ENCODE results near the gene FAM161B. TPM values are rescaled to one million over a fixed set of nuclear protein-coding genes. Genes with fewer than 3 reads are reported as not detected.
"Not testable (repeated sequence)": the region's sequence is repeated elsewhere in the genome, so short reads cannot be mapped to it uniquely, and the experiment has no call there.

Gene FAM161B
- polyA plus RNA-seq: 1 to 10 TPM; 1.3 to 2.7 (median 2.0) TPM

- peak within 1 kb of the TSS; percentile 80 for H3K27ac ChIP-seq (ENCODE audit: low read depth, low read length)
- WGBS, 3 donors: 0 to 1% (median 0%) methylated on average over 70 of the region's 70 CpGs
Measured at GRCh38 chr14:73949752-73950734, at the start of gene FAM161B, which contains the start of gene COQ6. FAM161B (minus strand) TSS chr14:73950094; CDS start chr14:73950026, 68 bp downstream. COQ6 (plus strand) TSS chr14:73950302; CDS start chr14:73950333, 31 bp downstream.

- no peak overlapping the region for H3K27ac ChIP-seq (ENCODE audit: low read depth, low read length)
- WGBS, 3 donors: 72 to 84% (median 78%) methylated on average over 2 of the region's 2 CpGs
Measured at GRCh38 chr14:73998726-73999125, 48.8 kb upstream of the FAM161B start.

- WGBS, 3 donors: 37 to 84% (median 77%) methylated on average over 7 of the region's 7 CpGs
- H3K27ac ChIP-seq (ENCODE audit: low read depth, low read length): no peak overlapping the region
Measured at GRCh38 chr14:73997944-73998447, 48.1 kb upstream of the FAM161B start.

GRCh38 chr14:73997108-73997943, 47.4 kb upstream of the FAM161B start:
- WGBS, 3 donors: 87 to 97% (median 88%) methylated on average over 1 of the region's 1 CpG
- H3K27ac ChIP-seq (ENCODE audit: low read depth, low read length): no peak overlapping the region

- no peak overlapping the region for H3K27ac ChIP-seq (ENCODE audit: low read depth, low read length)
- 21 to 77% (median 62%) methylated on average over 2 of the region's 2 CpGs for WGBS, 3 donors
Measured at GRCh38 chr14:73996731-73997107, 46.8 kb upstream of the FAM161B start.

- no peak overlapping the region for H3K27ac ChIP-seq (ENCODE audit: low read depth, low read length)
- 72 to 92% (median 87%) methylated on average over 8 of the region's 8 CpGs for WGBS, 3 donors
Measured at GRCh38 chr14:73995977-73996378, 46.1 kb upstream of the FAM161B start.

GRCh38 chr14:73994926-73995325, 45.0 kb upstream of the FAM161B start:
- not testable (repeated sequence) for H3K27ac ChIP-seq (ENCODE audit: low read depth, low read length)
- 88 to 97% (median 91%) methylated on average over 7 of the region's 7 CpGs for WGBS, 3 donors

- no peak overlapping the region for H3K27ac ChIP-seq (ENCODE audit: low read depth, low read length)
- 55 to 73% (median 69%) methylated on average over 4 of the region's 4 CpGs for WGBS, 3 donors
Measured at GRCh38 chr14:73991092-73991491, 41.2 kb upstream of the FAM161B start.

- 75 to 87% (median 81%) methylated on average over 5 of the region's 7 CpGs for WGBS, 3 donors
Measured at GRCh38 chr14:73988656-73989055, 38.8 kb upstream of the FAM161B start.

GRCh38 chr14:73988065-73988464, 38.2 kb upstream of the FAM161B start:
- no peak overlapping the region for H3K27ac ChIP-seq (ENCODE audit: low read depth, low read length)
- WGBS, 3 donors: 77 to 98% (median 94%) methylated on average over 3 of the region's 3 CpGs

More at GRCh38 chr14:73988656-73989055, 38.8 kb upstream of the FAM161B start:
- not testable (repeated sequence) for H3K27ac ChIP-seq (ENCODE audit: low read depth, low read length)

GRCh38 chr14:73977896-73978295, 28.0 kb upstream of the FAM161B start:
- no peak overlapping the region for H3K27ac ChIP-seq (ENCODE audit: low read depth, low read length)
- WGBS, 3 donors: 50 to 56% (median 56%) methylated on average over 4 of the region's 4 CpGs

- WGBS, 3 donors: 84 to 88% (median 87%) methylated on average over 6 of the region's 6 CpGs
- H3K27ac ChIP-seq (ENCODE audit: low read depth, low read length): no peak overlapping the region
Measured at GRCh38 chr14:73976125-73976524, 26.2 kb upstream of the FAM161B start.

GRCh38 chr14:73973497-73973896, 23.6 kb upstream of the FAM161B start:
- no peak overlapping the region for H3K27ac ChIP-seq (ENCODE audit: low read depth, low read length)
- WGBS, 3 donors: 69 to 86% (median 81%) methylated on average over 2 of the region's 2 CpGs

GRCh38 chr14:73968885-73969284, 19.0 kb upstream of the FAM161B start:
- 70 to 93% (median 93%) methylated on average over 2 of the region's 2 CpGs for WGBS, 3 donors
- no peak overlapping the region for H3K27ac ChIP-seq (ENCODE audit: low read depth, low read length)

- 96 to 97% (median 97%) methylated on average over 4 of the region's 4 CpGs for WGBS, 3 donors
- H3K27ac ChIP-seq (ENCODE audit: low read depth, low read length): no peak overlapping the region
Measured at GRCh38 chr14:73965216-73965615, 15.3 kb upstream of the FAM161B start.

- 88 to 96% (median 90%) methylated on average over 12 of the region's 12 CpGs for WGBS, 3 donors
Measured at GRCh38 chr14:73961192-73961591, 11.3 kb upstream of the FAM161B start.

GRCh38 chr14:73958591-73958990, 8.7 kb upstream of the FAM161B start:
- H3K27ac ChIP-seq (ENCODE audit: low read depth, low read length): no peak overlapping the region

More at GRCh38 chr14:73961192-73961591, 11.3 kb upstream of the FAM161B start:
- no peak overlapping the region for H3K27ac ChIP-seq (ENCODE audit: low read depth, low read length)

- WGBS, 3 donors: 89 to 92% (median 89%) methylated on average over 5 of the region's 5 CpGs
- H3K27ac ChIP-seq (ENCODE audit: low read depth, low read length): no peak overlapping the region
Measured at GRCh38 chr14:73955674-73956073, 5.8 kb upstream of the FAM161B start.

GRCh38 chr14:73953731-73954130, 3.8 kb upstream of the FAM161B start:
- no peak overlapping the region for H3K27ac ChIP-seq (ENCODE audit: low read depth, low read length)
- WGBS, 3 donors: 54 to 83% (median 60%) methylated on average over 1 of the region's 1 CpG
